GM23338 (cell line): Measurements from ENCODE around the gene NEMF. TPM values are rescaled to one million over a fixed set of nuclear protein-coding genes. Genes with fewer than 3 reads are reported as not detected.

Source experiments
- ATAC-seq: fragments of 200-7000 bp; cut with Tn5 transposase; 3 replicates; pipeline ENCODE4 v1.9.1; 2020
- DNase-seq: peaks from one replicate; pipeline ENCODE4 v3.0.0-alpha.2; 2015; ENCODE audit warnings: low spot score
- H2AFZ ChIP-seq: fragments of 200-600 bp; sonication (generic); 2 replicates; pipeline ENCODE4 v1.8.0; 2016; ENCODE audit warnings: antibody characterized with exemption, mild to moderate bottlenecking, moderate library complexity
- H3F3A ChIP-seq: fragments of 200-600 bp; sonication (generic); replicated peaks from 2 replicates; pipeline ENCODE4 v1.8.0; 2017; ENCODE audit warnings: antibody characterized with exemption, mixed run types, low read depth
- H3K27ac ChIP-seq: fragments of 200-600 bp; sonication (generic); 2 replicates; pipeline ENCODE4 v1.6.1; 2016; ENCODE audit warnings: low read depth
- H3K27me3 ChIP-seq: fragments of 200-600 bp; sonication (generic); 2 replicates; pipeline ENCODE4 v1.8.0; 2016; ENCODE audit warnings: mild to moderate bottlenecking, mixed run types, moderate library complexity; ENCODE audit not compliant: insufficient read depth
- H3K36me3 ChIP-seq: fragments of 200-600 bp; sonication (generic); 2 replicates; pipeline ENCODE4 v1.8.0; 2016; ENCODE audit warnings: mild to moderate bottlenecking; ENCODE audit not compliant: insufficient read depth
- H3K4me1 ChIP-seq: fragments of 200-600 bp; sonication (generic); 2 replicates; pipeline ENCODE4 v1.8.0; 2016; ENCODE audit warnings: mild to moderate bottlenecking, moderate library complexity; ENCODE audit not compliant: insufficient read depth
- H3K4me2 ChIP-seq: fragments of 200-600 bp; sonication (generic); 2 replicates; pipeline ENCODE4 v1.7.1; 2017; ENCODE audit warnings: mixed run types
- H3K4me3 ChIP-seq: fragments of 200-600 bp; sonication (generic); 2 replicates; pipeline ENCODE4 v1.6.1; 2016; ENCODE audit warnings: mixed run types
- H3K79me2 ChIP-seq: fragments of 200-600 bp; sonication (generic); replicated peaks from 2 replicates; pipeline ENCODE4 v1.8.0; 2017; ENCODE audit warnings: mild to moderate bottlenecking; ENCODE audit not compliant: insufficient read depth
- H3K9me2 ChIP-seq: fragments of 200-600 bp; sonication (generic); 2 replicates; pipeline ENCODE4 v1.8.0; 2017; ENCODE audit not compliant: insufficient read depth
- H4K20me1 ChIP-seq: fragments of 200-600 bp; sonication (generic); replicated peaks from 2 replicates; pipeline ENCODE4 v1.8.0; 2017; ENCODE audit warnings: mild to moderate bottlenecking; ENCODE audit not compliant: insufficient read depth
- H3K27ac Mint-ChIP-seq: 2 replicates; pipeline ENCODE4 v1.8.0; 2020; ENCODE audit warnings: inconsistent platforms, mild to moderate bottlenecking, moderate library complexity, mixed read lengths
- H3K27me3 Mint-ChIP-seq: 3 replicates; pipeline ENCODE4 v1.8.0; 2022; ENCODE audit warnings: low read depth, mild to moderate bottlenecking, moderate library complexity, mixed read lengths, inconsistent platforms; ENCODE audit not compliant: insufficient read depth, poor library complexity
- H3K36me3 Mint-ChIP-seq: 3 replicates; pipeline ENCODE4 v1.8.0; 2021; ENCODE audit warnings: low read depth, mild to moderate bottlenecking, inconsistent platforms, moderate library complexity, mixed read lengths
- H3K4me1 Mint-ChIP-seq: 3 replicates; pipeline ENCODE4 v1.8.0; 2020; ENCODE audit warnings: mild to moderate bottlenecking, inconsistent platforms, mixed read lengths
- H3K4me3 Mint-ChIP-seq: 3 replicates; pipeline ENCODE4 v1.8.0; 2021; ENCODE audit warnings: moderate library complexity, mild to moderate bottlenecking, inconsistent platforms, mixed read lengths
- H3K9me3 Mint-ChIP-seq: 3 replicates; pipeline ENCODE4 v1.8.0; 2020; ENCODE audit warnings: moderate library complexity, mild to moderate bottlenecking, inconsistent platforms, mixed read lengths
- CREB1 ChIP-seq: fragments of 250-450 bp; sonication (Bioruptor Pico); IDR thresholded peaks from 2 replicates; pipeline ENCODE4 v1.5.0; 2020; ENCODE audit warnings: low read depth, mild to moderate bottlenecking, moderate library complexity
- ETS1 ChIP-seq: IDR thresholded peaks from 2 replicates; pipeline ENCODE4 v1.6.1; 2016; ENCODE audit warnings: antibody characterized with exemption
- EZH2 ChIP-seq: fragments of 200-600 bp; sonication (generic); IDR thresholded peaks from one replicate; pipeline ENCODE4 v1.8.0; 2017; ENCODE audit warnings: antibody characterized with exemption, mild to moderate bottlenecking, low read depth; ENCODE audit not compliant: unreplicated experiment
- EZH2phosphoT487 ChIP-seq: fragments of 200-600 bp; sonication (generic); IDR thresholded peaks from one replicate; pipeline ENCODE4 v1.8.1; 2018; ENCODE audit warnings: antibody characterized with exemption; ENCODE audit not compliant: unreplicated experiment
- NANOG ChIP-seq: IDR thresholded peaks from 2 replicates; pipeline ENCODE4 v1.6.1; 2016; ENCODE audit warnings: antibody characterized with exemption, borderline replicate concordance
- POLR2AphosphoS5 ChIP-seq: IDR thresholded peaks from 2 replicates; pipeline ENCODE4 v1.6.1; 2016; ENCODE audit warnings: antibody characterized with exemption, low read depth
- REST ChIP-seq: IDR thresholded peaks from one replicate; pipeline ENCODE4 v1.6.1; 2018; ENCODE audit warnings: antibody characterized with exemption; ENCODE audit not compliant: unreplicated experiment
- ZNF331 ChIP-seq: fragments of 250-450 bp; sonication (Bioruptor Pico); IDR thresholded peaks from 2 replicates; pipeline ENCODE4 v1.5.0; 2020; ENCODE audit warnings: low read depth, mild to moderate bottlenecking, moderate library complexity
- polyA plus RNA-seq: library from polyadenylated mRNA; unstranded; fragments of >200 nt; fragmentation: Nextera tagmentation; extraction: Ambion mirVana; gene quantifications from 2 replicates; pipeline ENCODE4 v1.2.1, GENCODE V29; 2016
- total RNA-seq: library from RNA; depleted of rRNA; stranded (reverse); fragments of >200 nt; shearing (Covaris generic); gene quantifications from 2 replicates; pipeline ENCODE4 v1.2.3, GENCODE V29; 2014

NEMF gene
- total and polyA plus RNA-seq, 2 experiments from 2014 or later: 58.4 to 88.1 TPM

GRCh38 chr14:49769171-49769570 is 83.4 kb downstream of the NEMF start:
- peak overlapping the region; percentile 90; the same call in 1 of the 2 replicates for H2AFZ ChIP-seq
- ATAC-seq: no peak

GRCh38 chr14:49768301-49769121 is 84.1 kb downstream of the NEMF start:
- H3K4me3 Mint-ChIP-seq: peak overlapping the region; percentile 99
- no peaks in the 10 kb centered on the region for H3K27me3 ChIP-seq
- peaks cover 33% of the 10 kb centered on the region for H3K79me2 ChIP-seq
- DNase-seq (peak; percentile 67), ATAC-seq (peak; percentile 30)
- peaks cover 5% of the 10 kb centered on the region for H3K27me3 Mint-ChIP-seq
- H3K36me3 ChIP-seq: no peaks in the 10 kb centered on the region
- peak overlapping the region; percentile 99 for H3K4me3 ChIP-seq
- peaks cover 4% of the 10 kb centered on the region; the same call in 1 of the 3 replicates for H3K36me3 Mint-ChIP-seq
- peak overlapping the region; percentile 71 for H3K4me2 ChIP-seq
- H4K20me1 ChIP-seq: no peaks in the 10 kb centered on the region
- TF ChIP-seq CREB1: peak; percentile 67
- 0 out of 2 replicates have a peak, but pooled peaks have one; percentile 22 for TF ChIP-seq ETS1
- no peak; the same call in 1 of the 2 replicates for TF ChIP-seq POLR2AphosphoS5
- H3K9me2 ChIP-seq: no peaks in the 10 kb centered on the region
- H2AFZ ChIP-seq: peak overlapping the region; percentile 90; the same call in 1 of the 2 replicates
- peaks cover 17% of the 10 kb centered on the region for H3K4me1 ChIP-seq
- peak overlapping the region; percentile 100 for H3K27ac Mint-ChIP-seq
- no peaks in the 10 kb centered on the region; the same call in 2 of the 3 replicates for H3K9me3 Mint-ChIP-seq
- peak overlapping the region; percentile 99 for H3K27ac ChIP-seq
- H3K4me1 Mint-ChIP-seq: peaks cover 20% of the 10 kb centered on the region
- peaks cover 15% of the 10 kb centered on the region; the same call in 1 of the 2 replicates for H3F3A ChIP-seq

More at GRCh38 chr14:49769171-49769570, 83.4 kb downstream of the NEMF start:
- no peak for DNase-seq
- Histone ChIP-seq H3K27me3 (no peaks in the 10 kb centered on the region), H3K4me3 (peak overlapping the region; percentile 99), H3K4me2 (peak overlapping the region; percentile 71), H4K20me1 (no peaks in the 10 kb centered on the region), H3K4me1 (peaks cover 17% of the 10 kb centered on the region), H3K27ac (peak overlapping the region; percentile 99), H3K36me3 (no peaks in the 10 kb centered on the region; the same call in 1 of the 2 replicates), H3K79me2 (peaks cover 33% of the 10 kb centered on the region), H3F3A (peaks cover 15% of the 10 kb centered on the region; the same call in 1 of the 2 replicates), H3K9me2 (no peaks in the 10 kb centered on the region)
- Mint-ChIP-seq H3K4me1 (peaks cover 20% of the 10 kb centered on the region), H3K9me3 (no peaks in the 10 kb centered on the region; the same call in 2 of the 3 replicates), H3K4me3 (peak overlapping the region; percentile 99), H3K27ac (peak overlapping the region; percentile 100), H3K36me3 (peaks cover 4% of the 10 kb centered on the region; the same call in 2 of the 3 replicates), H3K27me3 (peaks cover 5% of the 10 kb centered on the region)
- TF ChIP-seq CREB1 (no peak), ZNF331 (no peak), EZH2phosphoT487 (no peak)

- DNase-seq (peak; percentile 93), ATAC-seq (peak; percentile 88)
- peak within 1 kb of the TSS; percentile 71 for H3K4me2 ChIP-seq
- Mint-ChIP-seq H3K4me3 (peak within 1 kb of the TSS; percentile 99), H3K27me3 (peaks cover 5% of the 10 kb centered on the region), H3K36me3 (peaks cover 4% of the 10 kb centered on the region; the same call in 1 of the 3 replicates), H3K27ac (peak within 1 kb of the TSS; percentile 100), H3K9me3 (no peaks in the 10 kb centered on the region; the same call in 2 of the 3 replicates), H3K4me1 (peaks cover 20% of the 10 kb centered on the region)
- peak within 1 kb of the TSS; percentile 96 for H2AFZ ChIP-seq
- peaks cover 33% of the 10 kb centered on the region for H3K79me2 ChIP-seq
- peak within 1 kb of the TSS; percentile 99 for H3K4me3 ChIP-seq
- H3K9me2 ChIP-seq: no peaks in the 10 kb centered on the region
- H4K20me1 ChIP-seq: no peaks in the 10 kb centered on the region
- H3K4me1 ChIP-seq: peaks cover 17% of the 10 kb centered on the region
- peaks cover 15% of the 10 kb centered on the region; the same call in 1 of the 2 replicates for H3F3A ChIP-seq
- H3K27ac ChIP-seq: peak within 1 kb of the TSS; percentile 99
- H3K27me3 ChIP-seq: no peaks in the 10 kb centered on the region
- no peaks in the 10 kb centered on the region for H3K36me3 ChIP-seq
- TF ChIP-seq REST: no peak
- no peak for TF ChIP-seq NANOG
- TF ChIP-seq EZH2: no peak
- peak; percentile 64; the same call in 1 of the 2 replicates for TF ChIP-seq POLR2AphosphoS5
Observed at GRCh38 chr14:49767571-49768300, 84.9 kb downstream of the NEMF start, which contains the start of gene KLHDC2. KLHDC2 (plus strand) TSS chr14:49768153; CDS start chr14:49768469, 316 bp downstream.
